HCT116 (cell line): ENCODE data around the gene RIT2. TPM values are rescaled to one million over a fixed set of nuclear protein-coding genes. Genes with fewer than 3 reads are reported as not detected.

ENCODE experiments used
- ATAC-seq: fragments of 200-7000 bp; cut with Tn5 transposase; 2 replicates; pipeline ENCODE4 v1.9.1; 2020; ENCODE audit warnings: mild to moderate bottlenecking, moderate library complexity
- BruUV-seq: library from RNA; stranded (reverse); fragments of 400-500 nt; replicated peaks from 2 replicates; lab custom pipeline; 2021; lab: Mats Ljungman, UMichigan
- CTCF ChIA-PET: fragments of 300-600 bp; sonication (Branson Sonifier 250); formaldehyde crosslinking; loops from one replicate; lab custom pipeline; 2021; ENCODE audit warnings: antibody characterized with exemption; lab: Charles Lee
- POLR2A ChIA-PET: fragments of 300-600, 350-600 bp; sonication (Branson Sonifier 250); formaldehyde crosslinking; loops from one replicate; lab custom pipeline; 2021; ENCODE audit warnings: antibody characterized with exemption; lab: Charles Lee
- RAD21 ChIA-PET, 2 experiments: fragments of 300-600 bp; sonication (Branson Sonifier 250); formaldehyde crosslinking; loops; one replicate each; lab custom pipeline; 2023; ENCODE audit warnings: low total read pairs in 2 of 2; ENCODE audit not compliant: uncharacterized antibody in 2 of 2, unreplicated experiment in 2 of 2, low non-redundant PET in 1 of 2; lab: Charles Lee
- DNase-seq: peaks from one replicate; pipeline ENCODE4 v3.0.0-alpha.2; 2010; ENCODE audit warnings: low read depth, low spot score
- H2AFZ ChIP-seq: fragments of 200-600 bp; shearing (Covaris generic), sonication (generic); 2 replicates; pipeline ENCODE4 v1.6.1; 2017; ENCODE audit warnings: low read depth, mixed run types, mixed read lengths, antibody characterized with exemption, low read length; ENCODE audit not compliant: poor library complexity, severe bottlenecking
- H3K27ac ChIP-seq: 2 replicates; pipeline ENCODE4 v1.5.1; 2012; ENCODE audit warnings: low read depth, low read length
- H3K27me3 ChIP-seq: fragments of 200-600 bp; sonication (generic); 2 replicates; pipeline ENCODE4 v1.6.1; 2016; ENCODE audit warnings: mixed run types, low read length, mixed read lengths; ENCODE audit not compliant: insufficient read depth
- H3K36me3 ChIP-seq, 2 experiments: fragments of 200-500 bp in 1 of 2; fragments of 200-600 bp in 1 of 2; sonication (Bioruptor generic) in 1 of 2; sonication (generic) in 1 of 2; 2 replicates each; pipeline versions ENCODE4 v1.5.1 to v1.6.1; 2014 to 2016; ENCODE audit warnings: low read length in 2 of 2, inconsistent platforms in 1 of 2, mixed read lengths in 1 of 2, mixed run types in 1 of 2; ENCODE audit not compliant: insufficient read depth in 2 of 2, control insufficient read depth in 1 of 2
- H3K4me1 ChIP-seq, 2 experiments: fragments of 200-600 bp in 1 of 2; sonication (generic) in 1 of 2; 2 replicates each; pipeline versions ENCODE4 v1.5.1 to v1.6.1; 2012 to 2017; ENCODE audit warnings: low read length in 2 of 2, inconsistent platforms in 1 of 2, mild to moderate bottlenecking in 1 of 2, mixed read lengths in 1 of 2, mixed run types in 1 of 2, moderate library complexity in 1 of 2; ENCODE audit not compliant: insufficient read depth in 2 of 2, control insufficient read depth in 1 of 2
- H3K4me2 ChIP-seq: fragments of 200-600 bp; sonication (generic); 2 replicates; pipeline ENCODE4 v1.6.1; 2017; ENCODE audit warnings: mixed run types, low read length, mixed read lengths
- H3K4me3 ChIP-seq, 2 experiments: fragments of 200-600 bp in 1 of 2; sonication (generic) in 1 of 2; replicated peaks in 1 of 2; 2 replicates each; pipeline ENCODE4 v1.5.1; 2011 to 2016; ENCODE audit warnings: low read length in 2 of 2, control low read depth in 1 of 2, low read depth in 1 of 2, mild to moderate bottlenecking in 1 of 2, mixed read lengths in 1 of 2, mixed run types in 1 of 2
- H3K79me2 ChIP-seq: fragments of 200-600 bp; sonication (generic); 2 replicates; pipeline ENCODE4 v1.6.1; 2017; ENCODE audit warnings: mild to moderate bottlenecking, mixed run types, low read length, moderate library complexity, mixed read lengths; ENCODE audit not compliant: insufficient read depth
- H3K9ac ChIP-seq: fragments of 200-600 bp; sonication (generic); 2 replicates; pipeline ENCODE4 v1.6.1; 2016; ENCODE audit warnings: low read length, mixed read lengths
- H3K9me2 ChIP-seq: fragments of 200-600 bp; sonication (generic), shearing (Covaris generic); 2 replicates; pipeline ENCODE4 v1.6.1; 2017; ENCODE audit warnings: mixed run types, mild to moderate bottlenecking, moderate library complexity; ENCODE audit not compliant: insufficient read depth
- H3K9me3 ChIP-seq, 2 experiments: fragments of 200-500 bp in 1 of 2; fragments of 200-600 bp in 1 of 2; sonication (Bioruptor generic) in 1 of 2; sonication (generic) in 1 of 2; 2 replicates each; pipeline ENCODE4 v1.6.1; 2014 to 2017; ENCODE audit warnings: low read length in 2 of 2, mixed read lengths in 2 of 2, inconsistent platforms in 1 of 2, low read depth in 1 of 2, mild to moderate bottlenecking in 1 of 2, mixed run types in 1 of 2, moderate library complexity in 1 of 2; ENCODE audit not compliant: control insufficient read depth in 1 of 2, insufficient read depth in 1 of 2
- H4K20me1 ChIP-seq: fragments of 200-600 bp; sonication (generic), shearing (Covaris generic); 2 replicates; pipeline ENCODE4 v1.6.1; 2017; ENCODE audit warnings: mixed run types, mild to moderate bottlenecking, moderate library complexity; ENCODE audit not compliant: insufficient read depth
- CEBPB ChIP-seq: IDR thresholded peaks from 2 replicates; pipeline ENCODE4 v1.6.1; 2012; ENCODE audit warnings: low read depth
- ELF1 ChIP-seq: IDR thresholded peaks from 2 replicates; pipeline ENCODE4 v1.6.1; 2012; ENCODE audit warnings: low read depth, borderline replicate concordance
- JUND ChIP-seq: IDR thresholded peaks from 2 replicates; pipeline ENCODE4 v1.6.1; 2012
- POLR2A ChIP-seq: IDR thresholded peaks from 2 replicates; pipeline ENCODE4 v1.7.0; 2011; ENCODE audit warnings: borderline replicate concordance; ENCODE audit not compliant: insufficient read depth, insufficient read length; ENCODE audit errors: extremely low read depth
- SP1 ChIP-seq: IDR thresholded peaks from 2 replicates; pipeline ENCODE4 v1.6.1; 2012; ENCODE audit warnings: low read depth
- ZNF274 ChIP-seq: fragments of 200-500 bp; sonication (Bioruptor generic); IDR thresholded peaks from 2 replicates; pipeline ENCODE4 v1.6.1; 2014; ENCODE audit warnings: mild to moderate bottlenecking, low read depth, low read length, inconsistent platforms
- intact Hi-C: fragments of 100-400 bp; cut with micrococcal nuclease; formaldehyde crosslinking; loops from 2 replicates; pipeline ENCODE4 v1.10.0; 2022
- total RNA-seq: library from RNA; stranded (reverse); gene quantifications from one replicate; pipeline ENCODE4 v1.2.1, GENCODE V29; 2021; ENCODE audit not compliant: unreplicated experiment
- TF ChIP-seq, protein P1 (sequence below), 3 experiments: fragments of 200-600 bp in 1 of 3; sonication (generic) in 1 of 3; IDR thresholded peaks in 2 of 3; conservative IDR thresholded peaks in 1 of 3; 2 replicates each; pipeline ENCODE4 v1.5.1; 2012 to 2017; ENCODE audit warnings: low read depth in 2 of 3, low read length in 2 of 3, antibody characterized with exemption in 1 of 3, borderline replicate concordance in 1 of 3, control low read depth in 1 of 3, mild to moderate bottlenecking in 1 of 3, mixed read lengths in 1 of 3, mixed run types in 1 of 3, moderate library complexity in 1 of 3; ENCODE audit not compliant: insufficient read depth in 1 of 3
- TF ChIP-seq, protein P2 (sequence below): IDR thresholded peaks from 2 replicates; pipeline ENCODE4 v1.6.1; 2011; ENCODE audit warnings: mild to moderate bottlenecking, low read length, moderate library complexity; ENCODE audit not compliant: insufficient replicate concordance; ENCODE audit errors: extremely low read depth
- TF ChIP-seq, protein P3 (sequence below): IDR thresholded peaks from 2 replicates; pipeline ENCODE4 v1.6.1; 2012

Gene RIT2
- total RNA-seq, 1 experiment from 2014 or later: not detected

DNA sequence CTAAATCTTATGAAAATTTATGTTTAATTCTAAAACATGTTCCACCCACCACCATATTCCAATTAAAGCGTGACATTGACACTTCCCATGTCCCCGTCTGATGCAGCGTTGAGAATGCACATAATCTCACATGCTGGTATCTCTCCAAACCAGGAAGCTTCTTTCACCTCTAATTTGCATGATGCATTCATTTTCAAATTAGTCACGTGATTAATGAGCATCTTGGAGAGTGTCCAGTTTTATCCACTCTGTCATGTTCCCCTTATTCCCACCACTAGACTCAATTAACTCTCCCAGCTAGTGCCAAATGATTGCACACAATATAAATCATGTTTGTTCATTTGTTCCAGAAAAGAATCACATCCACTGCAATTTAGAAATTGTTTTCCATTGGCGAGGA is 105.8 kb downstream of the RIT2 start:
- H3K4me1 ChIP-seq: no peaks in the 10 kb centered on the region
- ChIA-PET CTCF (no interaction called here), RAD21 (no interaction called here), POLR2A (no interaction called here)
- H3K9ac ChIP-seq: no peak overlapping the region
- no peak overlapping the region for H3K4me3 ChIP-seq
- no TSS peak for BruUV-seq
- no peaks in the 10 kb centered on the region for H3K9me2 ChIP-seq
- ATAC-seq (no peak), DNase-seq (no peak)
- H3K27ac ChIP-seq: no peak overlapping the region
- H3K36me3 ChIP-seq: no peaks in the 10 kb centered on the region
- no peaks in the 10 kb centered on the region for H3K79me2 ChIP-seq
- intact Hi-C loops: no loop called here
- H4K20me1 ChIP-seq: no peaks in the 10 kb centered on the region
- peaks cover 2 to 16% of the 10 kb centered on the region in 2 experiments; a peak in 2 of 4 replicates for H3K9me3 ChIP-seq
- no peak overlapping the region for H2AFZ ChIP-seq
- H3K4me2 ChIP-seq: no peak overlapping the region
- no peak for TF ChIP-seq ZNF274
- no peak for TF ChIP-seq SP1
- TF ChIP-seq ELF1: no peak
- TF ChIP-seq, protein P1, sequence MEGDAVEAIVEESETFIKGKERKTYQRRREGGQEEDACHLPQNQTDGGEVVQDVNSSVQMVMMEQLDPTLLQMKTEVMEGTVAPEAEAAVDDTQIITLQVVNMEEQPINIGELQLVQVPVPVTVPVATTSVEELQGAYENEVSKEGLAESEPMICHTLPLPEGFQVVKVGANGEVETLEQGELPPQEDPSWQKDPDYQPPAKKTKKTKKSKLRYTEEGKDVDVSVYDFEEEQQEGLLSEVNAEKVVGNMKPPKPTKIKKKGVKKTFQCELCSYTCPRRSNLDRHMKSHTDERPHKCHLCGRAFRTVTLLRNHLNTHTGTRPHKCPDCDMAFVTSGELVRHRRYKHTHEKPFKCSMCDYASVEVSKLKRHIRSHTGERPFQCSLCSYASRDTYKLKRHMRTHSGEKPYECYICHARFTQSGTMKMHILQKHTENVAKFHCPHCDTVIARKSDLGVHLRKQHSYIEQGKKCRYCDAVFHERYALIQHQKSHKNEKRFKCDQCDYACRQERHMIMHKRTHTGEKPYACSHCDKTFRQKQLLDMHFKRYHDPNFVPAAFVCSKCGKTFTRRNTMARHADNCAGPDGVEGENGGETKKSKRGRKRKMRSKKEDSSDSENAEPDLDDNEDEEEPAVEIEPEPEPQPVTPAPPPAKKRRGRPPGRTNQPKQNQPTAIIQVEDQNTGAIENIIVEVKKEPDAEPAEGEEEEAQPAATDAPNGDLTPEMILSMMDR (IDR thresholded peaks at IDR 0.05 in 2 of 3, conservative IDR thresholded peaks at IDR 0.05 in 1 of 3; ENCODE audit: borderline replicate concordance in 1 of 3, insufficient read depth in 1 of 3, low read depth in 2 of 3, low read length in 2 of 3): no peak
- TF ChIP-seq, protein P2, sequence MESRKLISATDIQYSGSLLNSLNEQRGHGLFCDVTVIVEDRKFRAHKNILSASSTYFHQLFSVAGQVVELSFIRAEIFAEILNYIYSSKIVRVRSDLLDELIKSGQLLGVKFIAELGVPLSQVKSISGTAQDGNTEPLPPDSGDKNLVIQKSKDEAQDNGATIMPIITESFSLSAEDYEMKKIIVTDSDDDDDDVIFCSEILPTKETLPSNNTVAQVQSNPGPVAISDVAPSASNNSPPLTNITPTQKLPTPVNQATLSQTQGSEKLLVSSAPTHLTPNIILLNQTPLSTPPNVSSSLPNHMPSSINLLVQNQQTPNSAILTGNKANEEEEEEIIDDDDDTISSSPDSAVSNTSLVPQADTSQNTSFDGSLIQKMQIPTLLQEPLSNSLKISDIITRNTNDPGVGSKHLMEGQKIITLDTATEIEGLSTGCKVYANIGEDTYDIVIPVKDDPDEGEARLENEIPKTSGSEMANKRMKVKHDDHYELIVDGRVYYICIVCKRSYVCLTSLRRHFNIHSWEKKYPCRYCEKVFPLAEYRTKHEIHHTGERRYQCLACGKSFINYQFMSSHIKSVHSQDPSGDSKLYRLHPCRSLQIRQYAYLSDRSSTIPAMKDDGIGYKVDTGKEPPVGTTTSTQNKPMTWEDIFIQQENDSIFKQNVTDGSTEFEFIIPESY: no peak
- no peak for TF ChIP-seq CEBPB
- no peak for TF ChIP-seq JUND
- TF ChIP-seq POLR2A: no peak
- TF ChIP-seq, protein P3, sequence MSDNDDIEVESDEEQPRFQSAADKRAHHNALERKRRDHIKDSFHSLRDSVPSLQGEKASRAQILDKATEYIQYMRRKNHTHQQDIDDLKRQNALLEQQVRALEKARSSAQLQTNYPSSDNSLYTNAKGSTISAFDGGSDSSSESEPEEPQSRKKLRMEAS: no peak
- H3K27me3 ChIP-seq: no peaks in the 10 kb centered on the region
